HepG2 (cell line): Measurements from ENCODE around the gene RBP3. TPM values are rescaled to one million over a fixed set of nuclear protein-coding genes. Genes with fewer than 3 reads are reported as not detected.

Source experiments
- ATAC-seq: fragments of 200-7000 bp; cut with Tn5 transposase; 3 replicates; pipeline ENCODE4 v1.9.1; 2020; ENCODE audit warnings: mild to moderate bottlenecking, moderate library complexity
- BruUV-seq: library from RNA; stranded (reverse); fragments of 400-500 nt; replicated peaks from 2 replicates; lab custom pipeline; 2021; lab: Mats Ljungman, UMichigan
- CTCF ChIA-PET: fragments of 300-600 bp; formaldehyde crosslinking; extraction: SDS; loops from one replicate; lab custom pipeline; 2021; ENCODE audit warnings: low total read pairs, inconsistent platforms, low intra/inter-chr PET ratio; lab: Yijun Ruan, JAX
- POLR2A ChIA-PET: fragments of 350-600 bp; sonication (Branson Sonifier 250); formaldehyde crosslinking; loops from one replicate; lab custom pipeline; 2020; ENCODE audit warnings: antibody characterized with exemption, inconsistent platforms; lab: Yijun Ruan, JAX
- DNase-seq: peaks from one replicate; pipeline ENCODE4 v3.0.0-alpha.2; 2015; ENCODE audit warnings: low spot score
- FAIRE-seq: peaks from 3 replicates; lab custom pipeline; 2011; peaks lifted over from hg19 to GRCh38; lab: Jason Lieb, UNC
- H2AFZ ChIP-seq: one replicate; pipeline ENCODE4 v1.6.1; 2011; ENCODE audit warnings: low read length, inconsistent platforms
- H3K27ac ChIP-seq: fragments of 300-600 bp; 3 replicates; pipeline ENCODE4 v1.8.0; 2011; ENCODE audit warnings: mixed run types, mild to moderate bottlenecking, mixed read lengths, low read length, inconsistent platforms; ENCODE audit not compliant: insufficient read depth; ENCODE audit errors: extremely low read length
- H3K27me3 ChIP-seq, 2 experiments: fragments of 200-600 bp in 1 of 2; 2 replicates in 1 of 2; 3 replicates in 1 of 2; pipeline versions ENCODE4 v1.6.0 to v1.8.0; 2011; ENCODE audit warnings: low read length in 2 of 2, mild to moderate bottlenecking in 2 of 2, moderate library complexity in 2 of 2, inconsistent platforms in 1 of 2; ENCODE audit not compliant: insufficient read depth in 2 of 2, control insufficient read depth in 1 of 2
- H3K36me3 ChIP-seq, 2 experiments: fragments of 200-600 bp in 1 of 2; replicated peaks in 1 of 2; 2 replicates in 1 of 2; 3 replicates in 1 of 2; pipeline versions ENCODE4 v1.5.1 to v1.8.0; 2011; ENCODE audit warnings: low read length in 2 of 2, inconsistent platforms in 1 of 2; ENCODE audit not compliant: insufficient read depth in 2 of 2, control insufficient read depth in 1 of 2
- H3K4me1 ChIP-seq: 2 replicates; pipeline ENCODE4 v1.5.1; 2012; ENCODE audit warnings: low read length, inconsistent platforms; ENCODE audit not compliant: insufficient read depth
- H3K4me2 ChIP-seq: 2 replicates; pipeline ENCODE4 v1.6.0; 2011; ENCODE audit warnings: low read depth, low read length, inconsistent platforms
- H3K4me3 ChIP-seq, 3 experiments: fragments of 200-600 bp in 1 of 3; sonication (generic), shearing (Covaris generic) in 1 of 3; replicated peaks in 1 of 3; 2 replicates each; pipeline ENCODE4 v1.5.1; 2011 to 2016; ENCODE audit warnings: low read length in 3 of 3, inconsistent platforms in 2 of 3, low read depth in 2 of 3, mild to moderate bottlenecking in 2 of 3, control low read depth in 1 of 3, mixed read lengths in 1 of 3; ENCODE audit not compliant: insufficient read depth in 1 of 3
- H3K79me2 ChIP-seq: one replicate; pipeline ENCODE4 v1.6.1; 2011; ENCODE audit warnings: low read length, inconsistent platforms; ENCODE audit not compliant: insufficient read depth
- H3K9ac ChIP-seq: 2 replicates; pipeline ENCODE4 v1.6.0; 2011; ENCODE audit warnings: mild to moderate bottlenecking, low read depth, low read length, inconsistent platforms; ENCODE audit not compliant: insufficient read depth
- H3K9me3 ChIP-seq: 2 replicates; pipeline ENCODE4 v1.5.1; 2012; ENCODE audit warnings: mild to moderate bottlenecking, low read length
- H4K20me1 ChIP-seq: 2 replicates; pipeline ENCODE4 v1.6.0; 2011; ENCODE audit warnings: inconsistent platforms, mild to moderate bottlenecking, low read length, moderate library complexity; ENCODE audit not compliant: insufficient read depth
- MAFF ChIP-seq: IDR thresholded peaks from 2 replicates; pipeline ENCODE4 v1.6.1; 2011; ENCODE audit warnings: low read depth, low read length, improper control_type of control experiment
- MAFK ChIP-seq, 2 experiments: IDR thresholded peaks in 1 of 2; conservative IDR thresholded peaks in 1 of 2; 2 replicates each; pipeline ENCODE4 v1.6.1; 2011; ENCODE audit warnings: improper control_type of control experiment in 2 of 2, low read length in 2 of 2
- WGBS: methylation state at CpG from one replicate; pipeline ENCODE4 v1.1.6; 2017; ENCODE audit warnings: low lambda C conversion rate; 5-methylcytosine and 5-hydroxymethylcytosine counted together
- in situ Hi-C: cut with HindIII; loops from 2 replicates; pipeline ENCODE4 v1.10.0; 2017; ENCODE audit warnings: low pct_unique_long_range_greater_than_20kb; ENCODE audit not compliant: extremely low pct_ligation_motif_present
- intact Hi-C: fragments of 100-400 bp; cut with micrococcal nuclease; formaldehyde crosslinking; loops from one replicate; pipeline ENCODE4 v1.10.0; 2022; ENCODE audit not compliant: unreplicated experiment
- polyA plus RNA-seq, 8 experiments: library from polyadenylated mRNA; depleted of rRNA in 3 of 8; stranded (reverse) in 7 of 8; unstranded in 1 of 8; fragments of >200 nt; fragmentation: Illumina TruSeq in 4 of 8; extraction: Trizol in 4 of 8; gene quantifications; 2 replicates each; pipeline versions ENCODE4 v1.2.1 to v1.2.3, GENCODE V29; 2011 to 2016; ENCODE audit warnings: low read depth in 4 of 8, missing spikeins in 1 of 8, mixed read lengths in 1 of 8; ENCODE audit not compliant: insufficient read depth in 1 of 8
- total RNA-seq, 5 experiments: library from RNA; depleted of rRNA; stranded (reverse); fragments of >200 nt; fragmentation: Illumina TruSeq; extraction: Trizol; gene quantifications; 2 replicates each; pipeline ENCODE4 v1.2.3, GENCODE V29; 2016; ENCODE audit warnings: low read depth in 1 of 5
- TF ChIP-seq, protein P1 (sequence below): sonication (generic); formaldehyde crosslinking; IDR thresholded peaks from 2 replicates; pipeline ENCODE4 v1.5.0; 2020; ENCODE audit warnings: missing genetic modification reagents
- TF ChIP-seq, protein P2 (sequence below): fragments of 450-650 bp; IDR thresholded peaks from 2 replicates; pipeline ENCODE4 v1.6.1; 2016

RBP3 gene
- total and polyA plus RNA-seq, 2 of the 13 experiments (the other 11 are each of a cell fraction or from before 2014, with no cell fraction given), result not detected

DNA sequence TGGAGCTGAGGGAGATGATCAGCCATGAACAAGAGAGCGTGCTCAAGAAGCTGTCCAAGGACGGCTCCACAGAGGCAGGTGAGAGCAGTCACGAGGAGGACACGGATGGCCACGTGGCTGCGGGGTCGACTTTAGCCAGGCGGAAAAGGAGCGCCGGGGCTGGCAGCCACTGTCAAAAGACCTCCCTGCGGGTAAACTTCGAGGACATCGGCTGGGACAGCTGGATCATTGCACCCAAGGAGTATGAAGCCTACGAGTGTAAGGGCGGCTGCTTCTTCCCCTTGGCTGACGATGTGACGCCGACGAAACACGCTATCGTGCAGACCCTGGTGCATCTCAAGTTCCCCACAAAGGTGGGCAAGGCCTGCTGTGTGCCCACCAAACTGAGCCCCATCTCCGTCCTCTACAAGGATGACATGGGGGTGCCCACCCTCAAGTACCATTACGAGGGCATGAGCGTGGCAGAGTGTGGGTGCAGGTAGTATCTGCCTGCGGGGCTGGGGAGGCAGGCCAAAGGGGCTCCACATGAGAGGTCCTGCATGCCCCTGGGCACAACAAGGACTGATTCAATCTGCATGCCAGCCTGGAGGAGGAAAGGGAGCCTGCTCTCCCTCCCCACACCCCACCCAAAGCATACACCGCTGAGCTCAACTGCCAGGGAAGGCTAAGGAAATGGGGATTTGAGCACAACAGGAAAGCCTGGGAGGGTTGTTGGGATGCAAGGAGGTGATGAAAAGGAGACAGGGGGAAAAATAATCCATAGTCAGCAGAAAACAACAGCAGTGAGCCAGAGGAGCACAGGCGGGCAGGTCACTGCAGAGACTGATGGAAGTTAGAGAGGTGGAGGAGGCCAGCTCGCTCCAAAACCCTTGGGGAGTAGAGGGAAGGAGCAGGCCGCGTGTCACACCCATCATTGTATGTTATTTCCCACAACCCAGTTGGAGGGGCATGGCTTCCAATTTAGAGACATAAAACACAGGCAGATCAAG, 22.6 kb upstream of the RBP3 start:
- no peak overlapping the region for H3K27ac ChIP-seq
- in situ Hi-C loops (no loop called here), intact Hi-C loops (no loop called here)
- H4K20me1 ChIP-seq, result no peaks in the 10 kb centered on the region
- TF ChIP-seq MAFF (peak; percentile 89), MAFK (conservative IDR thresholded peaks at IDR 0.05 in 1 of 2, IDR thresholded peaks at IDR 0.05 in 1 of 2; ENCODE audit: low read length in 2 of 2) (peak; percentile 90 to 95)
- TF ChIP-seq, protein P1, sequence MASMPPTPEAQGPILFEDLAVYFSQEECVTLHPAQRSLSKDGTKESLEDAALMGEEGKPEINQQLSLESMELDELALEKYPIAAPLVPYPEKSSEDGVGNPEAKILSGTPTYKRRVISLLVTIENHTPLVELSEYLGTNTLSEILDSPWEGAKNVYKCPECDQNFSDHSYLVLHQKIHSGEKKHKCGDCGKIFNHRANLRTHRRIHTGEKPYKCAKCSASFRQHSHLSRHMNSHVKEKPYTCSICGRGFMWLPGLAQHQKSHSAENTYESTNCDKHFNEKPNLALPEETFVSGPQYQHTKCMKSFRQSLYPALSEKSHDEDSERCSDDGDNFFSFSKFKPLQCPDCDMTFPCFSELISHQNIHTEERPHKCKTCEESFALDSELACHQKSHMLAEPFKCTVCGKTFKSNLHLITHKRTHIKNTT (CRISPR knock-in tag), result no peak
- TF ChIP-seq, protein P2, sequence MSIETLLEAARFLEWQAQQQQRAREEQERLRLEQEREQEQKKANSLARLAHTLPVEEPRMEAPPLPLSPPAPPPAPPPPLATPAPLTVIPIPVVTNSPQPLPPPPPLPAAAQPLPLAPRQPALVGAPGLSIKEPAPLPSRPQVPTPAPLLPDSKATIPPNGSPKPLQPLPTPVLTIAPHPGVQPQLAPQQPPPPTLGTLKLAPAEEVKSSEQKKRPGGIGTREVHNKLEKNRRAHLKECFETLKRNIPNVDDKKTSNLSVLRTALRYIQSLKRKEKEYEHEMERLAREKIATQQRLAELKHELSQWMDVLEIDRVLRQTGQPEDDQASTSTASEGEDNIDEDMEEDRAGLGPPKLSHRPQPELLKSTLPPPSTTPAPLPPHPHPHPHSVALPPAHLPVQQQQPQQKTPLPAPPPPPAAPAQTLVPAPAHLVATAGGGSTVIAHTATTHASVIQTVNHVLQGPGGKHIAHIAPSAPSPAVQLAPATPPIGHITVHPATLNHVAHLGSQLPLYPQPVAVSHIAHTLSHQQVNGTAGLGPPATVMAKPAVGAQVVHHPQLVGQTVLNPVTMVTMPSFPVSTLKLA, result peak; percentile 93
- DNase-seq (no peak), FAIRE-seq (no peak), ATAC-seq (no peak)
- no peak overlapping the region for H3K9ac ChIP-seq
- no peaks in the 10 kb centered on the region for H3K9me3 ChIP-seq
- H3K36me3 ChIP-seq, result no peaks in the 10 kb centered on the region
- WGBS, result 37% methylated on average over 11 of the region's 30 CpGs
- CTCF ChIA-PET, result no interaction called here
- no peak overlapping the region for H3K4me2 ChIP-seq
- H2AFZ ChIP-seq, result no peak overlapping the region
- peaks cover 0 to 5% of the 10 kb centered on the region in 2 experiments; a peak in 3 of 5 replicates for H3K27me3 ChIP-seq
- POLR2A ChIA-PET, result no interaction called here
- peaks cover 5% of the 10 kb centered on the region; the same call in 1 of the 2 replicates for H3K4me1 ChIP-seq
- no TSS peak for BruUV-seq
- no peaks in the 10 kb centered on the region for H3K79me2 ChIP-seq
- H3K4me3 ChIP-seq, result no peak overlapping the region
